HepG2 (cell line): Measurements from ENCODE around the gene ZNF90. TPM values are rescaled to one million over a fixed set of nuclear protein-coding genes. Genes with fewer than 3 reads are reported as not detected.

ENCODE experiments used
- ARNT ChIP-seq: fragments of 450-650 bp; IDR thresholded peaks from 2 replicates; pipeline ENCODE4 v1.6.1; 2017
- GATAD2A ChIP-seq: IDR thresholded peaks from 2 replicates; pipeline ENCODE4 v1.6.1; 2016
- KAT7 ChIP-seq: IDR thresholded peaks from 2 replicates; pipeline ENCODE4 v1.6.1; 2018; ENCODE audit warnings: borderline replicate concordance, missing compliant biosample characterization
- MED1 ChIP-seq: sonication (generic); formaldehyde crosslinking; IDR thresholded peaks from 2 replicates; pipeline ENCODE4 v1.4.0; 2020; ENCODE audit warnings: missing genetic modification reagents
- MTA3 ChIP-seq: sonication (generic); formaldehyde crosslinking; IDR thresholded peaks from 2 replicates; pipeline ENCODE4 v1.4.0; 2020; ENCODE audit warnings: missing genetic modification reagents
- NR2F2 ChIP-seq: IDR thresholded peaks from 2 replicates; pipeline ENCODE4 v1.6.1; 2012; ENCODE audit warnings: low read depth, inconsistent platforms, borderline replicate concordance
- RFX3 ChIP-seq: IDR thresholded peaks from 2 replicates; pipeline ENCODE4 v1.6.1; 2016; ENCODE audit warnings: missing biosample characterization, missing genetic modification reagents
- SMARCC2 ChIP-seq: fragments of 450-650 bp; IDR thresholded peaks from 2 replicates; pipeline ENCODE4 v1.6.1; 2017; ENCODE audit warnings: antibody characterized with exemption, mild to moderate bottlenecking
- TCF7 ChIP-seq: sonication (generic); IDR thresholded peaks from 2 replicates; pipeline ENCODE4 v1.6.1; 2016; ENCODE audit warnings: antibody characterized with exemption, low read depth
- THAP11 ChIP-seq: IDR thresholded peaks from 2 replicates; pipeline ENCODE4 v1.6.1; 2016; ENCODE audit warnings: missing biosample characterization, missing genetic modification reagents
- ZBTB7B ChIP-seq: sonication (generic); formaldehyde crosslinking; IDR thresholded peaks from 2 replicates; pipeline ENCODE4 v1.4.0; 2020; ENCODE audit warnings: missing genetic modification reagents
- ZC3H13 ChIP-seq: sonication (generic); formaldehyde crosslinking; IDR thresholded peaks from 2 replicates; pipeline ENCODE4 v1.8.1; 2023; ENCODE audit warnings: mild to moderate bottlenecking, missing genetic modification reagents, moderate library complexity
- ZFX ChIP-seq: sonication (generic); formaldehyde crosslinking; IDR thresholded peaks from 2 replicates; pipeline ENCODE4 v1.4.0; 2020; ENCODE audit warnings: mild to moderate bottlenecking, low read depth, missing genetic modification reagents, moderate library complexity
- ZMYM2 ChIP-seq: sonication (generic); formaldehyde crosslinking; IDR thresholded peaks from 2 replicates; pipeline ENCODE4 v1.8.0; 2022; ENCODE audit warnings: mild to moderate bottlenecking, missing genetic modification reagents
- ZNF350 ChIP-seq: sonication (generic); formaldehyde crosslinking; IDR thresholded peaks from 2 replicates; pipeline ENCODE4 v1.4.0; 2020; ENCODE audit warnings: mild to moderate bottlenecking, low read depth, missing genetic modification reagents, borderline replicate concordance
- polyA plus RNA-seq, 8 experiments: library from polyadenylated mRNA; depleted of rRNA in 3 of 8; stranded (reverse) in 7 of 8; unstranded in 1 of 8; fragments of >200 nt; fragmentation: Illumina TruSeq in 4 of 8; extraction: Trizol in 4 of 8; gene quantifications; 2 replicates each; pipeline versions ENCODE4 v1.2.1 to v1.2.3, GENCODE V29; 2011 to 2016; ENCODE audit warnings: low read depth in 4 of 8, missing spikeins in 1 of 8, mixed read lengths in 1 of 8; ENCODE audit not compliant: insufficient read depth in 1 of 8
- total RNA-seq, 5 experiments: library from RNA; depleted of rRNA; stranded (reverse); fragments of >200 nt; fragmentation: Illumina TruSeq; extraction: Trizol; gene quantifications; 2 replicates each; pipeline ENCODE4 v1.2.3, GENCODE V29; 2016; ENCODE audit warnings: low read depth in 1 of 5
- TF ChIP-seq, protein P1 (sequence below): IDR thresholded peaks from 2 replicates; pipeline ENCODE4 v1.6.1; 2016; ENCODE audit warnings: missing biosample characterization, missing genetic modification reagents, low read depth
- TF ChIP-seq, protein P2 (sequence below), 2 experiments: fragments of 450-650 bp in 1 of 2; sonication (generic) in 1 of 2; formaldehyde crosslinking in 1 of 2; IDR thresholded peaks; 2 replicates each; pipeline versions ENCODE4 v1.6.1 to v1.8.0; 2016 to 2022; ENCODE audit warnings: antibody characterized with exemption in 1 of 2, mild to moderate bottlenecking in 1 of 2, missing genetic modification reagents in 1 of 2
- TF ChIP-seq, protein P3 (sequence below): sonication (generic); formaldehyde crosslinking; IDR thresholded peaks from 2 replicates; pipeline ENCODE4 v1.5.0; 2020; ENCODE audit warnings: missing genetic modification reagents
- TF ChIP-seq, protein P4 (sequence below): IDR thresholded peaks from 2 replicates; pipeline ENCODE4 v1.6.1; 2016; ENCODE audit warnings: missing genetic modification reagents, missing compliant biosample characterization

ZNF90 gene
- total and polyA plus RNA-seq, 2 of the 13 experiments (the other 11 are each of a cell fraction or from before 2014, with no cell fraction given) = 2.1 to 3.8 TPM

DNA sequence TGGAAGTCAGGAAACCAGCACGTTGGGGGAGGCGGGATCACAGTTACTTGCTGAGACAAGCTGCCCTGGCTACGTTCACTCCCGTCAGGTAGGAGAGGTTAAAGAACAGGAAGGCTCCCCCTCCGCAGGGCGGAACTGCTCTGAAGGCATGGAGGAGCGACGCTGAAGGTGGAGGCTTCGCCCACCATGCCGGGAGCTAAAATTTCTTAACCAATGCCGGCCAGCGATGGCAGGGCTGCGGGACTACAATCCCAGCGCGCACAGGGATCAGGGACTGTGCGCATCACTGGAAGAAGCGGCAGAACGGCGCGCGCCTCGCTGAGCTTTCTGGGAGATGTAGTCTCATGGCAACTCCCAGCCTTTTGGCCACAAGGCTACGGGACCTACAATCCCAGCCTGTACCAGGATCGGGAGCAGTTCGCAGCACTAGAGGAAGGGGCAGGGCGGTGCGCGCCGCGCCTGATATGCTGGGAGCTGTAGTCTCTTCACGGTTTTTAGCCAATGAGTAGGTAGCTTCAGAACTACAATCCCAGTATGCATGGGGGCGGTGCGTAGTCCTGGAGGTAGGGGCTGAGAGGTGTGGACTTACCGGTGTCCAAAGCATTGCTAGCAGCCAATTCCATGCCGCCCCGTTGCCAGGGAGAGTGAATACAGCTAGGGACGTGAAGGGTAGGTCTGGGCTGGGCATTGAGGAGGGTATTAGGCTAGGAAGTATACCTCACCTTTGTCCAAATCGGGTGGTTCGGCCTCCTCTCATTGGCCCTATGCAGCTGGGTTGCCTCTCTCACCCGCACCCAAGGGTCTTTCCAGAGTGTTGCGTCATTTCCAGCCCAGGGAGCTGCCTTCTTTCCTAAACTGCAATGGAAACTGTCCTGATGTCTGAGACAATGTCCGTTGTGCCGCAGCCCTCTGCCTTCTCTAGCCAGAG is 25.7 kb upstream of the ZNF90 start (continued):
- TF ChIP-seq, protein P1, sequence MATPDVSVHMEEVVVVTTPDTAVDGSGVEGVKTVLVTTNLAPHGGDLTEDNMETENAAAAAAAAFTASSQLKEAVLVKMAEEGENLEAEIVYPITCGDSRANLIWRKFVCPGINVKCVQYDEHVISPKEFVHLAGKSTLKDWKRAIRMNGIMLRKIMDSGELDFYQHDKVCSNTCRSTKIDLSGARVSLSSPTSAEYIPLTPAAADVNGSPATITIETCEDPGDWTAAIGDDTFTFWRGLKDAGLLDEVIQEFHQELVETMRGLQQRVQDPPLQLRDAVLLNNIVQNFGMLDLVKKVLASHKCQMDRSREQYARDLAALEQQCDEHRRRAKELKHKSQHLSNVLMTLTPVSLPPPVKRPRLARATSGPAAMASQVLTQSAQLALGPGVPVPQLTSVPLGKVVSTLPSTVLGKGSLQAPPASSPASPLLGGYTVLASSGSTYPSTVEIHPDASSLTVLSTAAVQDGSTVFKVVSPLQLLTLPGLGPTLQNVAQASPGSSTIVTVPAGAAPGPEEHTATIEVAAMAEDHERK (CRISPR knock-in tag) = peak; percentile 77
- TF ChIP-seq MED1 (no peak), MTA3 (CRISPR knock-in tag) (no peak), KAT7 (CRISPR knock-in tag) (no peak), GATAD2A (CRISPR knock-in tag) (no peak), RFX3 (CRISPR knock-in tag) (no peak), TCF7 (no peak), ARNT (no peak), THAP11 (CRISPR knock-in tag) (peak; percentile 98), ZFX (peak; percentile 35; the same call in 1 of the 2 replicates), ZNF350 (CRISPR knock-in tag) (no peak), ZC3H13 (CRISPR knock-in tag) (no peak), SMARCC2 (no peak), ZMYM2 (CRISPR knock-in tag) (no peak), NR2F2 (no peak), ZBTB7B (no peak)
- TF ChIP-seq, protein P2, sequence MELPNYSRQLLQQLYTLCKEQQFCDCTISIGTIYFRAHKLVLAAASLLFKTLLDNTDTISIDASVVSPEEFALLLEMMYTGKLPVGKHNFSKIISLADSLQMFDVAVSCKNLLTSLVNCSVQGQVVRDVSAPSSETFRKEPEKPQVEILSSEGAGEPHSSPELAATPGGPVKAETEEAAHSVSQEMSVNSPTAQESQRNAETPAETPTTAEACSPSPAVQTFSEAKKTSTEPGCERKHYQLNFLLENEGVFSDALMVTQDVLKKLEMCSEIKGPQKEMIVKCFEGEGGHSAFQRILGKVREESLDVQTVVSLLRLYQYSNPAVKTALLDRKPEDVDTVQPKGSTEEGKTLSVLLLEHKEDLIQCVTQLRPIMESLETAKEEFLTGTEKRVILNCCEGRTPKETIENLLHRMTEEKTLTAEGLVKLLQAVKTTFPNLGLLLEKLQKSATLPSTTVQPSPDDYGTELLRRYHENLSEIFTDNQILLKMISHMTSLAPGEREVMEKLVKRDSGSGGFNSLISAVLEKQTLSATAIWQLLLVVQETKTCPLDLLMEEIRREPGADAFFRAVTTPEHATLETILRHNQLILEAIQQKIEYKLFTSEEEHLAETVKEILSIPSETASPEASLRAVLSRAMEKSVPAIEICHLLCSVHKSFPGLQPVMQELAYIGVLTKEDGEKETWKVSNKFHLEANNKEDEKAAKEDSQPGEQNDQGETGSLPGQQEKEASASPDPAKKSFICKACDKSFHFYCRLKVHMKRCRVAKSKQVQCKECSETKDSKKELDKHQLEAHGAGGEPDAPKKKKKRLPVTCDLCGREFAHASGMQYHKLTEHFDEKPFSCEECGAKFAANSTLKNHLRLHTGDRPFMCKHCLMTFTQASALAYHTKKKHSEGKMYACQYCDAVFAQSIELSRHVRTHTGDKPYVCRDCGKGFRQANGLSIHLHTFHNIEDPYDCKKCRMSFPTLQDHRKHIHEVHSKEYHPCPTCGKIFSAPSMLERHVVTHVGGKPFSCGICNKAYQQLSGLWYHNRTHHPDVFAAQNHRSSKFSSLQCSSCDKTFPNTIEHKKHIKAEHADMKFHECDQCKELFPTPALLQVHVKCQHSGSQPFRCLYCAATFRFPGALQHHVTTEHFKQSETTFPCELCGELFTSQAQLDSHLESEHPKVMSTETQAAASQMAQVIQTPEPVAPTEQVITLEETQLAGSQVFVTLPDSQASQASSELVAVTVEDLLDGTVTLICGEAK (IDR thresholded peaks at IDR 0.05) = no peak
- TF ChIP-seq, protein P2 (CRISPR knock-in tag; IDR thresholded peaks at IDR 0.05) = no peak
- TF ChIP-seq, protein P3, sequence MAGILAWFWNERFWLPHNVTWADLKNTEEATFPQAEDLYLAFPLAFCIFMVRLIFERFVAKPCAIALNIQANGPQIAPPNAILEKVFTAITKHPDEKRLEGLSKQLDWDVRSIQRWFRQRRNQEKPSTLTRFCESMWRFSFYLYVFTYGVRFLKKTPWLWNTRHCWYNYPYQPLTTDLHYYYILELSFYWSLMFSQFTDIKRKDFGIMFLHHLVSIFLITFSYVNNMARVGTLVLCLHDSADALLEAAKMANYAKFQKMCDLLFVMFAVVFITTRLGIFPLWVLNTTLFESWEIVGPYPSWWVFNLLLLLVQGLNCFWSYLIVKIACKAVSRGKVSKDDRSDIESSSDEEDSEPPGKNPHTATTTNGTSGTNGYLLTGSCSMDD (CRISPR knock-in tag) = no peak
- TF ChIP-seq, protein P4, sequence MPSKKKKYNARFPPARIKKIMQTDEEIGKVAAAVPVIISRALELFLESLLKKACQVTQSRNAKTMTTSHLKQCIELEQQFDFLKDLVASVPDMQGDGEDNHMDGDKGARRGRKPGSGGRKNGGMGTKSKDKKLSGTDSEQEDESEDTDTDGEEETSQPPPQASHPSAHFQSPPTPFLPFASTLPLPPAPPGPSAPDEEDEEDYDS (CRISPR knock-in tag) = peak; percentile 3; the same call in 1 of the 2 replicates
